Measurements from ENCODE around the gene SNX18. TPM values are rescaled to one million over a fixed set of nuclear protein-coding genes. Genes with fewer than 3 reads are reported as not detected.
A peak's percentile ranks its signal among the peaks of the same experiment; 100 is the strongest.

Gene SNX18
- total RNA-seq, 1 experiment from 2014 or later, result 16.0 TPM

GRCh38 chr5:54531546-54531945 lies 14.0 kb downstream of the SNX18 start:
- ChIA-PET POLR2A (no interaction called here), CTCF (no interaction called here), RAD21 (ENCODE audit: low non-redundant PET in 1 of 2, low total read pairs in 2 of 2, uncharacterized antibody in 2 of 2, unreplicated experiment in 2 of 2) (no interaction called here)
- H3K9ac ChIP-seq (ENCODE audit: low read length), result no peak overlapping the region
- peaks cover 17 to 22% of the 10 kb centered on the region in 2 experiments for H3K4me1 ChIP-seq (ENCODE audit: control insufficient read depth in 1 of 2, insufficient read depth in 2 of 2, low read length in 2 of 2)
- H3K4me3 ChIP-seq (replicated peaks in 1 of 2; ENCODE audit: low read depth in 1 of 2, low read length in 2 of 2), result no peak overlapping the region
- H3K9me3 ChIP-seq (ENCODE audit: control insufficient read depth in 1 of 2, insufficient read depth in 1 of 2, low read depth in 1 of 2, low read length in 2 of 2), result no peaks in the 10 kb centered on the region
- intact Hi-C loops (cut with micrococcal nuclease), result no loop called here
- ATAC-seq (no peak), DNase-seq (ENCODE audit: low read depth, low spot score) (no peak)
- no peaks in the 10 kb centered on the region for H3K9me2 ChIP-seq (ENCODE audit: insufficient read depth)
- peaks cover 22% of the 10 kb centered on the region; the same call in 1 of the 2 replicates for H3K79me2 ChIP-seq (ENCODE audit: insufficient read depth, low read length)
- TF ChIP-seq POLR2AphosphoS5 (IDR thresholded peaks at IDR 0.05; ENCODE audit: low read depth, low read length) (no peak), YY1 (IDR thresholded peaks at IDR 0.05; ENCODE audit: extremely low read depth, insufficient replicate concordance, low read depth, low read length) (no peak), POLR2A (IDR thresholded peaks at IDR 0.05; ENCODE audit: borderline replicate concordance, extremely low read depth, insufficient read depth, insufficient read length) (no peak), SIN3A (IDR thresholded peaks at IDR 0.05; ENCODE audit: low read depth) (no peak), EGR1 (IDR thresholded peaks at IDR 0.05; ENCODE audit: low read depth) (no peak)
- H2AFZ ChIP-seq (ENCODE audit: low read depth, low read length, poor library complexity, severe bottlenecking), result no peak overlapping the region
- no peaks in the 10 kb centered on the region for H3K27me3 ChIP-seq (ENCODE audit: insufficient read depth, low read length)
- H4K20me1 ChIP-seq (ENCODE audit: insufficient read depth), result peaks cover 18% of the 10 kb centered on the region
- peak overlapping the region; percentile 45; the same call in 1 of the 2 replicates for H3K4me2 ChIP-seq (ENCODE audit: low read length)
- H3K27ac ChIP-seq (ENCODE audit: low read depth, low read length), result no peak overlapping the region
- no peaks in the 10 kb centered on the region for H3K36me3 ChIP-seq (ENCODE audit: control insufficient read depth in 1 of 2, insufficient read depth in 2 of 2, low read length in 2 of 2)
- no TSS peak for BruUV-seq (replicated peaks)

- H3K36me3 ChIP-seq (ENCODE audit: control insufficient read depth in 1 of 2, insufficient read depth in 2 of 2, low read length in 2 of 2), result no peaks in the 10 kb centered on the region
- no peak overlapping the region for H3K4me2 ChIP-seq (ENCODE audit: low read length)
- H3K27me3 ChIP-seq (ENCODE audit: insufficient read depth, low read length), result no peaks in the 10 kb centered on the region
- no peak overlapping the region for H3K27ac ChIP-seq (ENCODE audit: low read depth, low read length)
- H3K9me3 ChIP-seq (ENCODE audit: control insufficient read depth in 1 of 2, insufficient read depth in 1 of 2, low read depth in 1 of 2, low read length in 2 of 2), result no peaks in the 10 kb centered on the region
- POLR2A ChIA-PET, result no interaction called here
- BruUV-seq (replicated peaks), result no TSS peak
- H3K9me2 ChIP-seq (ENCODE audit: insufficient read depth), result no peaks in the 10 kb centered on the region
- RAD21 ChIA-PET (ENCODE audit: low non-redundant PET in 1 of 2, low total read pairs in 2 of 2, uncharacterized antibody in 2 of 2, unreplicated experiment in 2 of 2), result interaction anchor here in 1 of 2 experiments (0.5 kb wide), 1 partner anchor 362 kb away, joined by 3 read pairs; no protein-coding TSS in a partner anchor
- H3K4me1 ChIP-seq (ENCODE audit: control insufficient read depth in 1 of 2, insufficient read depth in 2 of 2, low read length in 2 of 2), result peaks cover 17 to 22% of the 10 kb centered on the region in 2 experiments
- intact Hi-C loops (cut with micrococcal nuclease), result no loop called here
- H3K79me2 ChIP-seq (ENCODE audit: insufficient read depth, low read length), result peaks cover 24% of the 10 kb centered on the region; the same call in 1 of the 2 replicates
- no peak for ATAC-seq
- DNase-seq (ENCODE audit: low read depth, low spot score), result no peak
- H3K9ac ChIP-seq (ENCODE audit: low read length), result no peak overlapping the region
- H4K20me1 ChIP-seq (ENCODE audit: insufficient read depth), result peaks cover 18% of the 10 kb centered on the region
- H3K4me3 ChIP-seq (replicated peaks in 1 of 2; ENCODE audit: low read depth in 1 of 2, low read length in 2 of 2), result no peak overlapping the region
- TF ChIP-seq JUND (IDR thresholded peaks at IDR 0.05) (no peak), FOSL1 (IDR thresholded peaks at IDR 0.05; ENCODE audit: low read depth) (no peak), SIN3A (IDR thresholded peaks at IDR 0.05; ENCODE audit: low read depth) (no peak)
- CTCF ChIA-PET, result no interaction called here
- no peak overlapping the region for H2AFZ ChIP-seq (ENCODE audit: low read depth, low read length, poor library complexity, severe bottlenecking)
Observed at GRCh38 chr5:54533541-54534190, 16.1 kb downstream of the SNX18 start.
